K562 (cell line): Measurements from ENCODE around the gene PCBP4. TPM values are rescaled to one million over a fixed set of nuclear protein-coding genes. Genes with fewer than 3 reads are reported as not detected.

Experiments
- ATAC-seq: fragments of 200-7000 bp; cut with Tn5 transposase; 3 replicates; pipeline ENCODE4 v1.9.1; 2020; ENCODE audit warnings: moderate library complexity
- BruUV-seq: library from RNA; stranded (reverse); fragments of 400-500 nt; replicated peaks from 2 replicates; lab custom pipeline; 2021; lab: Mats Ljungman, UMichigan
- CTCF ChIA-PET: fragments of 300-600 bp; formaldehyde crosslinking; extraction: SDS; loops from one replicate; lab custom pipeline; 2021; ENCODE audit warnings: low intra/inter-chr PET ratio; lab: Yijun Ruan, JAX
- POLR2A ChIA-PET: fragments of 300-600, 350-650 bp; sonication (Branson Sonifier 250); formaldehyde crosslinking; extraction: SDS; loops from one replicate; lab custom pipeline; 2021; ENCODE audit warnings: antibody characterized with exemption, inconsistent platforms; lab: Yijun Ruan, JAX
- DNase-seq, 4 experiments: peaks; one replicate each; pipeline versions ENCODE4 v3.0.0 to v3.0.0-alpha.2; 2011 to 2018; ENCODE audit warnings: low spot score in 3 of 4, mixed read lengths in 3 of 4; ENCODE audit errors: extremely low read depth in 1 of 4
- FAIRE-seq: peaks from 2 replicates; lab custom pipeline; 2011; peaks lifted over from hg19 to GRCh38; lab: Jason Lieb, UNC
- H2AFZ ChIP-seq: 2 replicates; pipeline ENCODE4 v1.6.0; 2011; ENCODE audit warnings: low read depth, low read length, control low read depth, inconsistent platforms
- H3K27ac ChIP-seq: fragments of 200-600 bp; 3 replicates; pipeline ENCODE4 v1.8.0; 2011; ENCODE audit warnings: low read depth, mild to moderate bottlenecking, control low read depth, inconsistent platforms, low read length, moderate library complexity, mixed read lengths; ENCODE audit errors: extremely low read depth
- H3K27me3 ChIP-seq, 2 experiments: fragments of 300-600 bp in 1 of 2; 2 replicates in 1 of 2; 3 replicates in 1 of 2; pipeline versions ENCODE4 v1.6.0 to v1.8.0; 2011; ENCODE audit warnings: inconsistent platforms in 2 of 2, low read length in 2 of 2, mild to moderate bottlenecking in 1 of 2, mixed read lengths in 1 of 2, moderate library complexity in 1 of 2; ENCODE audit not compliant: control insufficient read depth in 2 of 2, insufficient read depth in 2 of 2
- H3K36me3 ChIP-seq: fragments of 300-600 bp; 3 replicates; pipeline ENCODE4 v1.8.0; 2011; ENCODE audit warnings: mild to moderate bottlenecking, low read length, inconsistent platforms; ENCODE audit not compliant: control insufficient read depth, insufficient read depth
- H3K4me1 ChIP-seq, 2 experiments: fragments of 200-600 bp in 1 of 2; replicated peaks in 1 of 2; 2 replicates in 1 of 2; 3 replicates in 1 of 2; pipeline versions ENCODE4 v1.5.1 to v1.8.0; 2011; ENCODE audit warnings: inconsistent platforms in 2 of 2, low read length in 2 of 2, mild to moderate bottlenecking in 1 of 2, mixed read lengths in 1 of 2, moderate library complexity in 1 of 2; ENCODE audit not compliant: control insufficient read depth in 2 of 2, insufficient read depth in 2 of 2
- H3K4me2 ChIP-seq: 2 replicates; pipeline ENCODE4 v1.6.1; 2011; ENCODE audit warnings: low read length, control low read depth, inconsistent platforms, mixed read lengths; ENCODE audit not compliant: insufficient read depth
- H3K4me3 ChIP-seq: fragments of 200-600 bp; sonication (generic), shearing (Covaris generic); 2 replicates; pipeline ENCODE4 v1.5.1; 2016; ENCODE audit warnings: control low read depth, inconsistent platforms
- H3K79me2 ChIP-seq: fragments of 200-600 bp; 3 replicates; pipeline ENCODE4 v1.8.0; 2011; ENCODE audit warnings: low read length, inconsistent platforms; ENCODE audit not compliant: control insufficient read depth, insufficient read depth
- H3K9ac ChIP-seq, 2 experiments: 2 replicates each; pipeline versions ENCODE4 v1.6.0 to v1.6.1; 2011; ENCODE audit warnings: low read depth in 2 of 2, low read length in 2 of 2, control low read depth in 1 of 2, inconsistent platforms in 1 of 2, mild to moderate bottlenecking in 1 of 2, mixed read lengths in 1 of 2; ENCODE audit not compliant: insufficient read depth in 1 of 2
- H3K9me1 ChIP-seq: one replicate; pipeline ENCODE4 v1.6.0; 2011; ENCODE audit warnings: inconsistent platforms, mild to moderate bottlenecking, low read length, moderate library complexity; ENCODE audit not compliant: control insufficient read depth, insufficient read depth
- H3K9me3 ChIP-seq: replicated peaks from 2 replicates; pipeline ENCODE4 v1.5.1; 2011; ENCODE audit warnings: low read depth, low read length, inconsistent platforms; ENCODE audit not compliant: control insufficient read depth, insufficient read depth
- H4K20me1 ChIP-seq: replicated peaks from 2 replicates; pipeline ENCODE4 v1.6.1; 2011; ENCODE audit warnings: low read length, inconsistent platforms, mixed read lengths; ENCODE audit not compliant: control insufficient read depth, insufficient read depth
- FUS ChIP-seq: fragments of 200-400 bp; formaldehyde crosslinking; optimal IDR thresholded peaks from 2 replicates; pipeline ENCODE3; 2017; ENCODE audit warnings: low read depth, low read length
- MEIS2 ChIP-seq: fragments of 450-650 bp; IDR thresholded peaks from 2 replicates; pipeline ENCODE4 v1.6.1; 2014; ENCODE audit warnings: mild to moderate bottlenecking; ENCODE audit not compliant: partially characterized antibody
- NFE2 ChIP-seq: IDR thresholded peaks from 2 replicates; pipeline ENCODE4 v1.6.1; 2014; ENCODE audit warnings: antibody characterized with exemption, low read depth
- RCOR1 ChIP-seq, 2 experiments: IDR thresholded peaks; 2 replicates each; pipeline ENCODE4 v1.6.1; 2012; ENCODE audit warnings: low read depth in 2 of 2, low read length in 2 of 2, borderline replicate concordance in 1 of 2, improper control_type of control experiment in 1 of 2
- TBP ChIP-seq: optimal IDR thresholded peaks from 2 replicates; pipeline ENCODE3; 2011; ENCODE audit warnings: low read depth, low read length, improper control_type of control experiment
- WGBS: fragments of 100-300 bp; shearing (Covaris generic); methylation state at CpG from one replicate; pipeline ENCODE4 v1.1.6; 2016; ENCODE audit warnings: low coverage, mixed read lengths; ENCODE audit not compliant: insufficient coverage; ENCODE audit errors: missing lambda C conversion rate; 5-methylcytosine and 5-hydroxymethylcytosine counted together
- in situ Hi-C: fragments of 300-500 bp; cut with MboI; formaldehyde crosslinking; loops from 4 replicates; pipeline ENCODE4 v1.15.0; 2018; ENCODE audit warnings: inconsistent platforms, mixed read lengths
- intact Hi-C: fragments of 100-400 bp; cut with micrococcal nuclease; formaldehyde crosslinking; loops from 2 replicates; pipeline ENCODE4 v1.14.2; 2022
- polyA plus RNA-seq, 8 experiments: library from polyadenylated mRNA; depleted of rRNA in 4 of 8; stranded (reverse) in 5 of 8; unstranded in 3 of 8; fragments of >200 nt; fragmentation: Nextera tagmentation in 2 of 8; fragmentation: Illumina TruSeq in 1 of 8; extraction: Ambion mirVana in 2 of 8; extraction: Trizol in 1 of 8; gene quantifications; 2 replicates each; pipeline versions ENCODE4 v1.2.1 to v1.2.3, GENCODE V29; 2011 to 2014; ENCODE audit warnings: inconsistent platforms in 1 of 8, missing spikeins in 1 of 8
- total RNA-seq, 7 experiments: library from RNA; depleted of rRNA in 6 of 7; stranded (reverse); fragments of >200 nt in 6 of 7; fragmentation: Illumina TruSeq in 2 of 7; extraction: Trizol in 2 of 7; gene quantifications; 2 replicates each; pipeline versions ENCODE4 v1.2.1 to v1.2.3, GENCODE V29; 2011 to 2021; ENCODE audit warnings: low replicate concordance in 1 of 7
- TF ChIP-seq, protein P1 (sequence below): sonication (generic); formaldehyde crosslinking; IDR thresholded peaks from 2 replicates; pipeline ENCODE4 v1.8.1; 2023; ENCODE audit warnings: mild to moderate bottlenecking, missing genetic modification reagents
- TF ChIP-seq, protein P2 (sequence below): fragments of 450-650 bp; IDR thresholded peaks from 2 replicates; pipeline ENCODE4 v1.7.1; 2018; ENCODE audit warnings: mild to moderate bottlenecking, low read depth; ENCODE audit not compliant: partially characterized antibody
- TF ChIP-seq, protein P3 (sequence below): sonication (generic); formaldehyde crosslinking; IDR thresholded peaks from 2 replicates; pipeline ENCODE4 v1.8.1; 2023; ENCODE audit warnings: mild to moderate bottlenecking, missing genetic modification reagents

The PCBP4 gene
- total and polyA plus RNA-seq, 9 of the 15 experiments (the other 6 are each of a cell fraction or from before 2014, with no cell fraction given) = 0.06 to 5.8 (median 2.6) TPM

DNA sequence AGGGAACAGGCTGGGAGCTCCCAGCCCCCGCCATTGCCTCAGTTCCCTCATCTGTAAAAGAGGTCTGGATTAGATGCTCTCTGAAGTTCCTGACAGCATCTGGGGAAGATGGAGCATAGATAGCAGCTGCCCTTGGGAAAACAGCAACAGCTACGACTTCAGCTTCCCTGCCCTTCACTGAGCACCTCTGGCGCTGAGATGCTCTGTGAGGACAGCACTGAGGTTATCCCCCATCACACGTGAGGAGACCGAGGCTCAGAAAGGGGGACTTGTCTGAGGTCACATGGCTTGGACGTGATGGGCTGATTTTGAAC lies 39.5 kb upstream of the PCBP4 start (continued):
- TF ChIP-seq NFE2 = no peak
- TF ChIP-seq, protein P1, sequence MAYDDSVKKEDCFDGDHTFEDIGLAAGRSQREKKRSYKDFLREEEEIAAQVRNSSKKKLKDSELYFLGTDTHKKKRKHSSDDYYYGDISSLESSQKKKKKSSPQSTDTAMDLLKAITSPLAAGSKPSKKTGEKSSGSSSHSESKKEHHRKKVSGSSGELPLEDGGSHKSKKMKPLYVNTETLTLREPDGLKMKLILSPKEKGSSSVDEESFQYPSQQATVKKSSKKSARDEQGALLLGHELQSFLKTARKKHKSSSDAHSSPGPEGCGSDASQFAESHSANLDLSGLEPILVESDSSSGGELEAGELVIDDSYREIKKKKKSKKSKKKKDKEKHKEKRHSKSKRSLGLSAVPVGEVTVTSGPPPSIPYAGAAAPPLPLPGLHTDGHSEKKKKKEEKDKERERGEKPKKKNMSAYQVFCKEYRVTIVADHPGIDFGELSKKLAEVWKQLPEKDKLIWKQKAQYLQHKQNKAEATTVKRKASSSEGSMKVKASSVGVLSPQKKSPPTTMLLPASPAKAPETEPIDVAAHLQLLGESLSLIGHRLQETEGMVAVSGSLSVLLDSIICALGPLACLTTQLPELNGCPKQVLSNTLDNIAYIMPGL (CRISPR knock-in tag) = no peak
- no peak for TF ChIP-seq FUS
- TF ChIP-seq, protein P2, sequence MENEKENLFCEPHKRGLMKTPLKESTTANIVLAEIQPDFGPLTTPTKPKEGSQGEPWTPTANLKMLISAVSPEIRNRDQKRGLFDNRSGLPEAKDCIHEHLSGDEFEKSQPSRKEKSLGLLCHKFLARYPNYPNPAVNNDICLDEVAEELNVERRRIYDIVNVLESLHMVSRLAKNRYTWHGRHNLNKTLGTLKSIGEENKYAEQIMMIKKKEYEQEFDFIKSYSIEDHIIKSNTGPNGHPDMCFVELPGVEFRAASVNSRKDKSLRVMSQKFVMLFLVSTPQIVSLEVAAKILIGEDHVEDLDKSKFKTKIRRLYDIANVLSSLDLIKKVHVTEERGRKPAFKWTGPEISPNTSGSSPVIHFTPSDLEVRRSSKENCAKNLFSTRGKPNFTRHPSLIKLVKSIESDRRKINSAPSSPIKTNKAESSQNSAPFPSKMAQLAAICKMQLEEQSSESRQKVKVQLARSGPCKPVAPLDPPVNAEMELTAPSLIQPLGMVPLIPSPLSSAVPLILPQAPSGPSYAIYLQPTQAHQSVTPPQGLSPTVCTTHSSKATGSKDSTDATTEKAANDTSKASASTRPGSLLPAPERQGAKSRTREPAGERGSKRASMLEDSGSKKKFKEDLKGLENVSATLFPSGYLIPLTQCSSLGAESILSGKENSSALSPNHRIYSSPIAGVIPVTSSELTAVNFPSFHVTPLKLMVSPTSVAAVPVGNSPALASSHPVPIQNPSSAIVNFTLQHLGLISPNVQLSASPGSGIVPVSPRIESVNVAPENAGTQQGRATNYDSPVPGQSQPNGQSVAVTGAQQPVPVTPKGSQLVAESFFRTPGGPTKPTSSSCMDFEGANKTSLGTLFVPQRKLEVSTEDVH = no peak

DNA sequence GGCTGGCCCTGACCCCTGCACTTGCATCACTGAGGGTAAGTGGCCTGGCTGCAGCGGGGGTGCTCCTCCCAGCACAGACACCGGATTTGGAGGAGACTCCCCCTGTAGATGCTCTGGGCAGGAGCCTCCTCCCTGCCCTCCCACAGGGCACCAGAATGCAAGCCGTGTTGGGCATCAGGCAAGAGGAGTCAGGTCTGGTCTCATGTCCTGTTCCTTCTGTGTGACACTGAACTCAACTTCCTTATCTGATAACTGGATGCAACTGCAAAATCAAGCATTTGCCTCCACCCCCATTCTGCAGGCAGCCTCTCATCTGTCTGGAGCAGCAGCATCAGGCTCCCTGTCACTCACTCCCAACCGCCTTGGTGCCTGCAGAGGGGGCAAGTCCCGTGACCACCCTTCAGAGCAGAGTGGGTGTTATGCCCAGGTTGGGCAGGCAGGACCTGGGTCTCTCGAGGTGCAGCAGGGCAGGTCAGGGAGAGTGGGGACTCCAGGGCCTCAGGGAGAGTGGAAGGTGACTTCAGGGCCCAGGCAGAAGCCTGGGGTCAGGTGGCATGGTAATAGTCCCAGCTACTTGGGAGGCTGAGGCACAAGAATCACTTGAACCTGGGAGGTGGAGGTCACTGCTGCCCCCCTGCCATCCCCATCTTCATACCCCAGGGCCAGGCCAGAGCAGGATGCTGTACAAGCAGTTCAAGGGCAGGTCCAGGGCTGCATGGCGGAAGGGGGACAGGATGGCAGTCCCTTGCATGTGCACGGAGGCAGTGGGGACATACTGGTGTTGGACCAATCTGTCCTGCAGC lies 39.0 kb upstream of the PCBP4 start:
- Histone ChIP-seq H3K4me2 (peak overlapping the region; percentile 32; the same call in 1 of the 2 replicates), H3K4me1 (peaks cover 17 to 35% of the 10 kb centered on the region in 2 experiments; a peak in 4 of 5 replicates), H3K27ac (no peak overlapping the region), H3K4me3 (no peak overlapping the region), H3K79me2 (no peaks in the 10 kb centered on the region), H3K9me1 (no peaks in the 10 kb centered on the region), H4K20me1 (no peaks in the 10 kb centered on the region), H2AFZ (peak overlapping the region; percentile 65; the same call in 1 of the 2 replicates), H3K9me3 (no peaks in the 10 kb centered on the region), H3K27me3 (no peaks in the 10 kb centered on the region), H3K9ac (peak overlapping the region in 1 of 2 experiments; percentile 69; a peak in 2 of 4 replicates), H3K36me3 (no peaks in the 10 kb centered on the region)
- no peak for ATAC-seq
- CTCF ChIA-PET = no interaction called here
- intact Hi-C loops (no loop called here), in situ Hi-C loops (loop anchor here (25.0 kb wide), 1 partner anchor 381 kb away; no protein-coding TSS in a partner anchor)
- peak in 1 of 4 experiments; percentile 32 for DNase-seq
- 18% methylated on average over 7 of the region's 8 CpGs for WGBS
- no TSS peak for BruUV-seq
- FAIRE-seq = no peak
- POLR2A ChIA-PET = interaction anchor here (1.7 kb wide), 1 partner anchor 10 kb away, joined by 5 read pairs; the partner anchor contains the start of gene RPL29
- TF ChIP-seq TBP (no peak), RCOR1 (IDR thresholded peaks at IDR 0.05; ENCODE audit: borderline replicate concordance in 1 of 2, low read depth in 2 of 2, low read length in 2 of 2) (0 out of 4 replicates have a peak, but pooled peaks of 1 of the 2 experiments have one; percentile 13), MEIS2 (peak; percentile 12)
- TF ChIP-seq, protein P3, sequence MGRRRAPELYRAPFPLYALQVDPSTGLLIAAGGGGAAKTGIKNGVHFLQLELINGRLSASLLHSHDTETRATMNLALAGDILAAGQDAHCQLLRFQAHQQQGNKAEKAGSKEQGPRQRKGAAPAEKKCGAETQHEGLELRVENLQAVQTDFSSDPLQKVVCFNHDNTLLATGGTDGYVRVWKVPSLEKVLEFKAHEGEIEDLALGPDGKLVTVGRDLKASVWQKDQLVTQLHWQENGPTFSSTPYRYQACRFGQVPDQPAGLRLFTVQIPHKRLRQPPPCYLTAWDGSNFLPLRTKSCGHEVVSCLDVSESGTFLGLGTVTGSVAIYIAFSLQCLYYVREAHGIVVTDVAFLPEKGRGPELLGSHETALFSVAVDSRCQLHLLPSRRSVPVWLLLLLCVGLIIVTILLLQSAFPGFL (CRISPR knock-in tag) = no peak
